Suprapubic skin (tissue), 4 donors: Measurements from ENCODE around the gene ZNF157.

Experiments used
- CTCF ChIP-seq, 2 donors: fragments of 200-600 bp in 1 of 2; fragments of 450-650 bp in 1 of 2; sonication (generic) in 1 of 2; IDR thresholded peaks; one replicate each; pipeline ENCODE4 v1.5.1; 2016 to 2019; ENCODE audit warnings: antibody characterized with exemption in 2 of 2, mild to moderate bottlenecking in 1 of 2, moderate library complexity in 1 of 2
- POLR2A ChIP-seq, 2 donors: fragments of 450-650 bp; IDR thresholded peaks; one replicate each; pipeline ENCODE4 v1.6.1; 2017; ENCODE audit warnings: antibody characterized with exemption in 2 of 2, mild to moderate bottlenecking in 2 of 2, moderate library complexity in 2 of 2
- POLR2AphosphoS5 ChIP-seq, 3 donors: sonication (generic); formaldehyde crosslinking; IDR thresholded peaks; one replicate each; pipeline ENCODE4 v1.6.1; 2017; ENCODE audit warnings: antibody characterized with exemption in 3 of 3

GRCh38 chrX:47456080-47456479, 85.7 kb downstream of the ZNF157 start:
- no peak for TF ChIP-seq POLR2AphosphoS5 (IDR thresholded peaks at IDR 0.05)
- no peak for TF ChIP-seq CTCF (IDR thresholded peaks at IDR 0.05)
- no peak for TF ChIP-seq POLR2A (IDR thresholded peaks at IDR 0.05)
